HepG2 (cell line): ENCODE data around the gene VWA3A. TPM values are rescaled to one million over a fixed set of nuclear protein-coding genes. Genes with fewer than 3 reads are reported as not detected.

Experiments
- ATAC-seq: fragments of 200-7000 bp; cut with Tn5 transposase; 3 replicates; pipeline ENCODE4 v1.9.1; 2020; ENCODE audit warnings: mild to moderate bottlenecking, moderate library complexity
- BruUV-seq: library from RNA; stranded (reverse); fragments of 400-500 nt; replicated peaks from 2 replicates; lab custom pipeline; 2021; lab: Mats Ljungman, UMichigan
- CTCF ChIA-PET: fragments of 300-600 bp; formaldehyde crosslinking; extraction: SDS; loops from one replicate; lab custom pipeline; 2021; ENCODE audit warnings: low total read pairs, inconsistent platforms, low intra/inter-chr PET ratio; lab: Yijun Ruan, JAX
- POLR2A ChIA-PET: fragments of 350-600 bp; sonication (Branson Sonifier 250); formaldehyde crosslinking; loops from one replicate; lab custom pipeline; 2020; ENCODE audit warnings: antibody characterized with exemption, inconsistent platforms; lab: Yijun Ruan, JAX
- DNase-seq: peaks from one replicate; pipeline ENCODE4 v3.0.0-alpha.2; 2015; ENCODE audit warnings: low spot score
- FAIRE-seq: peaks from 3 replicates; lab custom pipeline; 2011; peaks lifted over from hg19 to GRCh38; lab: Jason Lieb, UNC
- H2AFZ ChIP-seq: one replicate; pipeline ENCODE4 v1.6.1; 2011; ENCODE audit warnings: low read length, inconsistent platforms
- H3K27ac ChIP-seq: fragments of 300-600 bp; 3 replicates; pipeline ENCODE4 v1.8.0; 2011; ENCODE audit warnings: mixed run types, mild to moderate bottlenecking, mixed read lengths, low read length, inconsistent platforms; ENCODE audit not compliant: insufficient read depth; ENCODE audit errors: extremely low read length
- H3K27me3 ChIP-seq, 2 experiments: fragments of 200-600 bp in 1 of 2; 2 replicates in 1 of 2; 3 replicates in 1 of 2; pipeline versions ENCODE4 v1.6.0 to v1.8.0; 2011; ENCODE audit warnings: low read length in 2 of 2, mild to moderate bottlenecking in 2 of 2, moderate library complexity in 2 of 2, inconsistent platforms in 1 of 2; ENCODE audit not compliant: insufficient read depth in 2 of 2, control insufficient read depth in 1 of 2
- H3K36me3 ChIP-seq, 2 experiments: fragments of 200-600 bp in 1 of 2; replicated peaks in 1 of 2; 2 replicates in 1 of 2; 3 replicates in 1 of 2; pipeline versions ENCODE4 v1.5.1 to v1.8.0; 2011; ENCODE audit warnings: low read length in 2 of 2, inconsistent platforms in 1 of 2; ENCODE audit not compliant: insufficient read depth in 2 of 2, control insufficient read depth in 1 of 2
- H3K4me1 ChIP-seq: 2 replicates; pipeline ENCODE4 v1.5.1; 2012; ENCODE audit warnings: low read length, inconsistent platforms; ENCODE audit not compliant: insufficient read depth
- H3K4me2 ChIP-seq: 2 replicates; pipeline ENCODE4 v1.6.0; 2011; ENCODE audit warnings: low read depth, low read length, inconsistent platforms
- H3K4me3 ChIP-seq, 3 experiments: fragments of 200-600 bp in 1 of 3; sonication (generic), shearing (Covaris generic) in 1 of 3; replicated peaks in 1 of 3; 2 replicates each; pipeline ENCODE4 v1.5.1; 2011 to 2016; ENCODE audit warnings: low read length in 3 of 3, inconsistent platforms in 2 of 3, low read depth in 2 of 3, mild to moderate bottlenecking in 2 of 3, control low read depth in 1 of 3, mixed read lengths in 1 of 3; ENCODE audit not compliant: insufficient read depth in 1 of 3
- H3K79me2 ChIP-seq: one replicate; pipeline ENCODE4 v1.6.1; 2011; ENCODE audit warnings: low read length, inconsistent platforms; ENCODE audit not compliant: insufficient read depth
- H3K9ac ChIP-seq: 2 replicates; pipeline ENCODE4 v1.6.0; 2011; ENCODE audit warnings: mild to moderate bottlenecking, low read depth, low read length, inconsistent platforms; ENCODE audit not compliant: insufficient read depth
- H3K9me3 ChIP-seq: 2 replicates; pipeline ENCODE4 v1.5.1; 2012; ENCODE audit warnings: mild to moderate bottlenecking, low read length
- H4K20me1 ChIP-seq: 2 replicates; pipeline ENCODE4 v1.6.0; 2011; ENCODE audit warnings: inconsistent platforms, mild to moderate bottlenecking, low read length, moderate library complexity; ENCODE audit not compliant: insufficient read depth
- ADNP ChIP-seq: sonication (generic); formaldehyde crosslinking; IDR thresholded peaks from 2 replicates; pipeline ENCODE4 v1.4.0; 2020; ENCODE audit warnings: missing genetic modification reagents
- EEA1 ChIP-seq: sonication (generic); formaldehyde crosslinking; IDR thresholded peaks from 2 replicates; pipeline ENCODE4 v1.5.1; 2020; ENCODE audit warnings: mild to moderate bottlenecking, missing genetic modification reagents, borderline replicate concordance
- EHMT2 ChIP-seq: fragments of 200-600 bp; sonication (generic); IDR thresholded peaks from 2 replicates; pipeline ENCODE4 v1.7.0; 2017; ENCODE audit warnings: antibody characterized with exemption, low read depth, low read length, borderline replicate concordance
- GTF2F1 ChIP-seq: fragments of 150-350 bp; IDR thresholded peaks from 2 replicates; pipeline ENCODE4 v1.6.1; 2014; ENCODE audit warnings: low read length
- KDM4B ChIP-seq: sonication (generic); formaldehyde crosslinking; IDR thresholded peaks from 2 replicates; pipeline ENCODE4 v1.4.0; 2020; ENCODE audit warnings: missing genetic modification reagents
- POGZ ChIP-seq: sonication (generic); formaldehyde crosslinking; IDR thresholded peaks from 2 replicates; pipeline ENCODE4 v1.4.0; 2020; ENCODE audit warnings: mild to moderate bottlenecking, missing genetic modification reagents
- RELA ChIP-seq: sonication (generic); formaldehyde crosslinking; IDR thresholded peaks from 2 replicates; pipeline ENCODE4 v1.4.0; 2020; ENCODE audit warnings: missing genetic modification reagents
- RXRA ChIP-seq: sonication (generic); formaldehyde crosslinking; IDR thresholded peaks from 2 replicates; pipeline ENCODE4 v1.5.1; 2020; ENCODE audit warnings: missing genetic modification reagents
- SMAD9 ChIP-seq: sonication (generic); formaldehyde crosslinking; IDR thresholded peaks from 2 replicates; pipeline ENCODE4 v1.5.1; 2020; ENCODE audit warnings: mild to moderate bottlenecking, missing genetic modification reagents
- SMC3 ChIP-seq: IDR thresholded peaks from 2 replicates; pipeline ENCODE4 v1.6.1; 2011; ENCODE audit warnings: low read length, improper control_type of control experiment
- SRF ChIP-seq: IDR thresholded peaks from 2 replicates; pipeline ENCODE4 v1.6.1; 2011; ENCODE audit warnings: mild to moderate bottlenecking, low read depth, low read length, moderate library complexity
- ZMYM3 ChIP-seq: sonication (generic); formaldehyde crosslinking; IDR thresholded peaks from 2 replicates; pipeline ENCODE4 v1.5.1; 2020; ENCODE audit warnings: mild to moderate bottlenecking, missing genetic modification reagents
- ZNF12 ChIP-seq: sonication (generic); formaldehyde crosslinking; IDR thresholded peaks from 2 replicates; pipeline ENCODE4 v1.5.0; 2020; ENCODE audit warnings: missing genetic modification reagents
- ZNF121 ChIP-seq: sonication (generic); formaldehyde crosslinking; IDR thresholded peaks from 2 replicates; pipeline ENCODE4 v1.5.0; 2020; ENCODE audit warnings: mild to moderate bottlenecking, missing genetic modification reagents
- ZNF17 ChIP-seq: sonication (generic); formaldehyde crosslinking; IDR thresholded peaks from 2 replicates; pipeline ENCODE4 v1.5.0; 2020; ENCODE audit warnings: mild to moderate bottlenecking, missing genetic modification reagents
- ZNF569 ChIP-seq: sonication (generic); formaldehyde crosslinking; IDR thresholded peaks from 2 replicates; pipeline ENCODE4 v1.5.0; 2020; ENCODE audit warnings: mild to moderate bottlenecking, missing genetic modification reagents, moderate library complexity, borderline replicate concordance
- ZNF598 ChIP-seq: sonication (generic); formaldehyde crosslinking; IDR thresholded peaks from 2 replicates; pipeline ENCODE4 v1.5.1; 2020; ENCODE audit warnings: mild to moderate bottlenecking, missing genetic modification reagents, borderline replicate concordance
- ZNF605 ChIP-seq: sonication (generic); formaldehyde crosslinking; IDR thresholded peaks from 2 replicates; pipeline ENCODE4 v1.8.0; 2022; ENCODE audit warnings: mild to moderate bottlenecking, missing genetic modification reagents
- ZNF607 ChIP-seq: sonication (generic); formaldehyde crosslinking; IDR thresholded peaks from 2 replicates; pipeline ENCODE4 v1.5.1; 2020; ENCODE audit warnings: missing genetic modification reagents, mild to moderate bottlenecking, borderline replicate concordance
- ZNF772 ChIP-seq: sonication (generic); formaldehyde crosslinking; IDR thresholded peaks from 2 replicates; pipeline ENCODE4 v1.5.0; 2020; ENCODE audit warnings: mild to moderate bottlenecking, missing genetic modification reagents
- ZNF792 ChIP-seq: IDR thresholded peaks from 2 replicates; pipeline ENCODE4 v1.6.1; 2016
- ZSCAN31 ChIP-seq: sonication (generic); formaldehyde crosslinking; IDR thresholded peaks from 2 replicates; pipeline ENCODE4 v1.5.0; 2020; ENCODE audit warnings: low read depth, mild to moderate bottlenecking, missing genetic modification reagents
- WGBS: methylation state at CpG from one replicate; pipeline ENCODE4 v1.1.6; 2017; ENCODE audit warnings: low lambda C conversion rate; 5-methylcytosine and 5-hydroxymethylcytosine counted together
- in situ Hi-C: cut with HindIII; loops from 2 replicates; pipeline ENCODE4 v1.10.0; 2017; ENCODE audit warnings: low pct_unique_long_range_greater_than_20kb; ENCODE audit not compliant: extremely low pct_ligation_motif_present
- intact Hi-C: fragments of 100-400 bp; cut with micrococcal nuclease; formaldehyde crosslinking; loops from one replicate; pipeline ENCODE4 v1.10.0; 2022; ENCODE audit not compliant: unreplicated experiment
- polyA plus RNA-seq, 8 experiments: library from polyadenylated mRNA; depleted of rRNA in 3 of 8; stranded (reverse) in 7 of 8; unstranded in 1 of 8; fragments of >200 nt; fragmentation: Illumina TruSeq in 4 of 8; extraction: Trizol in 4 of 8; gene quantifications; 2 replicates each; pipeline versions ENCODE4 v1.2.1 to v1.2.3, GENCODE V29; 2011 to 2016; ENCODE audit warnings: low read depth in 4 of 8, missing spikeins in 1 of 8, mixed read lengths in 1 of 8; ENCODE audit not compliant: insufficient read depth in 1 of 8
- total RNA-seq, 5 experiments: library from RNA; depleted of rRNA; stranded (reverse); fragments of >200 nt; fragmentation: Illumina TruSeq; extraction: Trizol; gene quantifications; 2 replicates each; pipeline ENCODE4 v1.2.3, GENCODE V29; 2016; ENCODE audit warnings: low read depth in 1 of 5
- TF ChIP-seq, protein P1 (sequence below): sonication (generic); formaldehyde crosslinking; IDR thresholded peaks from 2 replicates; pipeline ENCODE4 v1.5.0; 2020; ENCODE audit warnings: mild to moderate bottlenecking, missing genetic modification reagents
- TF ChIP-seq, protein P2 (sequence below): sonication (generic); formaldehyde crosslinking; IDR thresholded peaks from 2 replicates; pipeline ENCODE4 v1.9.0; 2022; ENCODE audit warnings: missing genetic modification reagents, mild to moderate bottlenecking, borderline replicate concordance

The VWA3A gene
- total and polyA plus RNA-seq, 2 of the 13 experiments (the other 11 are each of a cell fraction or from before 2014, with no cell fraction given) = 0.03 to 0.07 TPM

DNA sequence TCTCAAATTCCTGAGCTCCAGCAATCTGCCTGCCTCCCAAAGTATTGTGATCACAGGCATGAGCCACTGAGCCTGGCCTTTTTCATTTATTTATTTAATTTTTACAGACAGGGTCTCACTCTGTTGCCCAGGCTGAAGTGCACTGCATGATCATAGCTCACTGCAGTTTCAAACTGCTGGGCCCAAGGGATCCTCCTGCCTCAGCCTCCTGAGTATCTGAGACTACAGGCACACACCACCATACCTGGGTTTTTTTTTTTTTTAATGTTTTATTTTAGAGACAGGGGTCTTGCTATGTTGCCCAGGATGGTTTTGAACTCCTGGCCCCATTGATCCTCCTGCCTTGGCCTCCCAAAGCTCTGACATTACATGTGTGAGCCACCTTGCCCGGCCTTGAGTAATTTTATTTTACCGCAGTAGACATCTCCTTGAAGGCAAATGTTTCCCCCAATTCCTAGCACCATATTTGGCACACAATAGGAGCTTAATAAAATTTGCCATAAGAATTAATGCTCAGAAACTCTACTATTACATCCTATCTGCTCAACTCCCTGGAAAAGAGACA is 111.8 kb downstream of the VWA3A start:
- Histone ChIP-seq H4K20me1 (no peaks in the 10 kb centered on the region), H3K36me3 (no peaks in the 10 kb centered on the region), H3K4me2 (peak overlapping the region; percentile 96), H3K9ac (no peak overlapping the region), H3K4me3 (peak overlapping the region in 2 of 3 experiments; percentile 54 to 93; a peak in 1 of 6 replicates), H3K27ac (no peak overlapping the region), H2AFZ (no peak overlapping the region), H3K79me2 (peaks cover 27% of the 10 kb centered on the region), H3K9me3 (no peaks in the 10 kb centered on the region), H3K27me3 (no peaks in the 10 kb centered on the region; a peak in 1 of 5 replicates), H3K4me1 (peaks cover 76% of the 10 kb centered on the region)
- DNase-seq (no peak), FAIRE-seq (no peak), ATAC-seq (no peak)
- in situ Hi-C loops = no loop called here
- WGBS = 91% methylated on average over 2 of the region's 2 CpGs
- ChIA-PET CTCF (interaction anchor here (1.1 kb wide), 1 partner anchor 95 kb away, joined by 3 read pairs; no protein-coding TSS in a partner anchor), POLR2A (interaction anchor here (0.6 to 5.4 kb wide), 3 partner anchors 12 to 171 kb away, joined by 3 to 78 read pairs (median 5); no protein-coding TSS in a partner anchor)
- intact Hi-C loops = no loop called here
- BruUV-seq = no TSS peak
- TF ChIP-seq RELA (CRISPR knock-in tag) (no peak), ADNP (no peak), EEA1 (CRISPR knock-in tag) (no peak), KDM4B (CRISPR knock-in tag) (no peak), ZNF598 (CRISPR knock-in tag) (no peak), SMC3 (no peak), EHMT2 (no peak), ZNF607 (CRISPR knock-in tag) (no peak), ZSCAN31 (CRISPR knock-in tag) (0 out of 2 replicates have a peak, but pooled peaks have one; percentile 51), ZNF17 (peak; percentile 38; the same call in 1 of the 2 replicates), GTF2F1 (no peak), SMAD9 (CRISPR knock-in tag) (no peak), ZNF121 (CRISPR knock-in tag) (peak; percentile 89), ZNF12 (no peak), ZNF569 (CRISPR knock-in tag) (no peak), ZNF792 (CRISPR knock-in tag) (0 out of 2 replicates have a peak, but pooled peaks have one; percentile 7), SRF (no peak), RXRA (no peak), ZNF605 (CRISPR knock-in tag) (peak; percentile 6; the same call in 1 of the 2 replicates), POGZ (0 out of 2 replicates have a peak, but pooled peaks have one; percentile 6), ZNF772 (CRISPR knock-in tag) (0 out of 2 replicates have a peak, but pooled peaks have one; percentile 32), ZMYM3 (0 out of 2 replicates have a peak, but pooled peaks have one; percentile 11)
- TF ChIP-seq, protein P1, sequence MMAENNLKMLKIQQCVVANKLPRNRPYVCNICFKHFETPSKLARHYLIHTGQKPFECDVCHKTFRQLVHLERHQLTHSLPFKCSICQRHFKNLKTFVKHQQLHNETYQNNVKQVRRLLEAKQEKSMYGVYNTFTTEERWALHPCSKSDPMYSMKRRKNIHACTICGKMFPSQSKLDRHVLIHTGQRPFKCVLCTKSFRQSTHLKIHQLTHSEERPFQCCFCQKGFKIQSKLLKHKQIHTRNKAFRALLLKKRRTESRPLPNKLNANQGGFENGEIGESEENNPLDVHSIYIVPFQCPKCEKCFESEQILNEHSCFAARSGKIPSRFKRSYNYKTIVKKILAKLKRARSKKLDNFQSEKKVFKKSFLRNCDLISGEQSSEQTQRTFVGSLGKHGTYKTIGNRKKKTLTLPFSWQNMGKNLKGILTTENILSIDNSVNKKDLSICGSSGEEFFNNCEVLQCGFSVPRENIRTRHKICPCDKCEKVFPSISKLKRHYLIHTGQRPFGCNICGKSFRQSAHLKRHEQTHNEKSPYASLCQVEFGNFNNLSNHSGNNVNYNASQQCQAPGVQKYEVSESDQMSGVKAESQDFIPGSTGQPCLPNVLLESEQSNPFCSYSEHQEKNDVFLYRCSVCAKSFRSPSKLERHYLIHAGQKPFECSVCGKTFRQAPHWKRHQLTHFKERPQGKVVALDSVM (CRISPR knock-in tag) = peak; percentile 40; the same call in 1 of the 2 replicates
- TF ChIP-seq, protein P2, sequence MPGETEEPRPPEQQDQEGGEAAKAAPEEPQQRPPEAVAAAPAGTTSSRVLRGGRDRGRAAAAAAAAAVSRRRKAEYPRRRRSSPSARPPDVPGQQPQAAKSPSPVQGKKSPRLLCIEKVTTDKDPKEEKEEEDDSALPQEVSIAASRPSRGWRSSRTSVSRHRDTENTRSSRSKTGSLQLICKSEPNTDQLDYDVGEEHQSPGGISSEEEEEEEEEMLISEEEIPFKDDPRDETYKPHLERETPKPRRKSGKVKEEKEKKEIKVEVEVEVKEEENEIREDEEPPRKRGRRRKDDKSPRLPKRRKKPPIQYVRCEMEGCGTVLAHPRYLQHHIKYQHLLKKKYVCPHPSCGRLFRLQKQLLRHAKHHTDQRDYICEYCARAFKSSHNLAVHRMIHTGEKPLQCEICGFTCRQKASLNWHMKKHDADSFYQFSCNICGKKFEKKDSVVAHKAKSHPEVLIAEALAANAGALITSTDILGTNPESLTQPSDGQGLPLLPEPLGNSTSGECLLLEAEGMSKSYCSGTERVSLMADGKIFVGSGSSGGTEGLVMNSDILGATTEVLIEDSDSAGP (CRISPR knock-in tag) = no peak
